Fibroblast of lung (primary cell): ENCODE data around the gene ALDH1L2.

Experiments
- CTCF ChIP-seq, 2 donors: IDR thresholded peaks in 1 of 2; conservative IDR thresholded peaks in 1 of 2; 1 replicate in 1 of 2; 2 replicates in 1 of 2; pipeline ENCODE4 v1.5.1; 2011 to 2012; ENCODE audit warnings: low read length in 2 of 2, control low read depth in 1 of 2, inconsistent platforms in 1 of 2, low read depth in 1 of 2, mild to moderate bottlenecking in 1 of 2
- EZH2 ChIP-seq: IDR thresholded peaks from 2 replicates; pipeline ENCODE4 v1.5.1; 2012; ENCODE audit warnings: low read length, control low read depth, mild to moderate bottlenecking; ENCODE audit errors: missing control alignments

GRCh38 chr12:105047308-105047707 lies 37.0 kb downstream of the ALDH1L2 start:
- no peak for TF ChIP-seq CTCF (conservative IDR thresholded peaks at IDR 0.05 in 1 of 2, IDR thresholded peaks at IDR 0.05 in 1 of 2; ENCODE audit: low read depth in 1 of 2, low read length in 2 of 2)
- no peak for TF ChIP-seq EZH2
